SIG-M5 treated with dmso at 0.1 percent for 504 hours (cell line): ENCODE results near the gene ZNF644.

Source experiments
- DNase-seq: peaks from one replicate; lab custom pipeline; 2025; ENCODE audit not compliant: unreplicated experiment; lab: John Stamatoyannopoulos, UW

Gene ZNF644

GRCh38 chr1:90989302-90989701 is 32.5 kb downstream of the ZNF644 start:
- no peak for DNase-seq

- no peak for DNase-seq
Observed at GRCh38 chr1:90987841-90988240, 34.0 kb downstream of the ZNF644 start.

GRCh38 chr1:90986953-90987352 is 34.9 kb downstream of the ZNF644 start:
- DNase-seq, result peak; percentile 22

GRCh38 chr1:90977522-90977921 is 44.3 kb downstream of the ZNF644 start:
- DNase-seq, result no peak

GRCh38 chr1:90973897-90974798 is 47.7 kb downstream of the ZNF644 start:
- DNase-seq, result peak; percentile 10

GRCh38 chr1:90970208-90970607 is 51.6 kb downstream of the ZNF644 start:
- DNase-seq, result no peak

GRCh38 chr1:90969241-90969640 is 52.6 kb downstream of the ZNF644 start:
- no peak for DNase-seq

GRCh38 chr1:90964444-90965035 is 57.3 kb downstream of the ZNF644 start:
- DNase-seq, result no peak

- no peak for DNase-seq
Observed at GRCh38 chr1:90963651-90964050, 58.2 kb downstream of the ZNF644 start.

- DNase-seq, result no peak
Observed at GRCh38 chr1:90963236-90963635, 58.6 kb downstream of the ZNF644 start.

- peak; percentile 56 for DNase-seq
Observed at GRCh38 chr1:90959352-90960206, 62.3 kb downstream of the ZNF644 start.

GRCh38 chr1:90957497-90957896 is 64.3 kb downstream of the ZNF644 start:
- no peak for DNase-seq

- no peak for DNase-seq
Observed at GRCh38 chr1:90955769-90956168, 66.1 kb downstream of the ZNF644 start.

- no peak for DNase-seq
Observed at GRCh38 chr1:90952906-90953305, 68.9 kb downstream of the ZNF644 start.

- DNase-seq, result no peak
Observed at GRCh38 chr1:90951009-90951408, 70.8 kb downstream of the ZNF644 start.

- no peak for DNase-seq
Observed at GRCh38 chr1:90948301-90948700, 73.5 kb downstream of the ZNF644 start.

- DNase-seq, result no peak
Observed at GRCh38 chr1:90946630-90947029, 75.2 kb downstream of the ZNF644 start.

- no peak for DNase-seq
Observed at GRCh38 chr1:90945287-90945686, 76.5 kb downstream of the ZNF644 start.

- DNase-seq, result no peak
Observed at GRCh38 chr1:90943966-90944365, 77.9 kb downstream of the ZNF644 start.

- no peak for DNase-seq
Observed at GRCh38 chr1:90940746-90941145, 81.1 kb downstream of the ZNF644 start.

- DNase-seq, result no peak
Observed at GRCh38 chr1:90936731-90937130, 85.1 kb downstream of the ZNF644 start.

- DNase-seq, result no peak
Observed at GRCh38 chr1:90936061-90936460, 85.8 kb downstream of the ZNF644 start.
